22Rv1 (cell line): Measurements from ENCODE around the gene CFAP99.

ENCODE experiments used
- CTCF ChIP-seq: fragments of 450-650 bp; IDR thresholded peaks from 2 replicates; pipeline ENCODE4 v1.5.1; 2017; ENCODE audit warnings: mild to moderate bottlenecking
- ZFX ChIP-seq: fragments of 450-650 bp; IDR thresholded peaks from 2 replicates; pipeline ENCODE4 v1.6.1; 2017; ENCODE audit warnings: antibody characterized with exemption, borderline replicate concordance

GRCh38 chr4:2428496-2429213 is 9.9 kb downstream of the CFAP99 start:
- TF ChIP-seq CTCF (no peak), ZFX (no peak)
